22Rv1 (cell line): ENCODE data around the gene CLEC7A.

Experiments used
- CTCF ChIP-seq: fragments of 450-650 bp; IDR thresholded peaks from 2 replicates; pipeline ENCODE4 v1.5.1; 2017; ENCODE audit warnings: mild to moderate bottlenecking
- ZFX ChIP-seq: fragments of 450-650 bp; IDR thresholded peaks from 2 replicates; pipeline ENCODE4 v1.6.1; 2017; ENCODE audit warnings: antibody characterized with exemption, borderline replicate concordance

DNA sequence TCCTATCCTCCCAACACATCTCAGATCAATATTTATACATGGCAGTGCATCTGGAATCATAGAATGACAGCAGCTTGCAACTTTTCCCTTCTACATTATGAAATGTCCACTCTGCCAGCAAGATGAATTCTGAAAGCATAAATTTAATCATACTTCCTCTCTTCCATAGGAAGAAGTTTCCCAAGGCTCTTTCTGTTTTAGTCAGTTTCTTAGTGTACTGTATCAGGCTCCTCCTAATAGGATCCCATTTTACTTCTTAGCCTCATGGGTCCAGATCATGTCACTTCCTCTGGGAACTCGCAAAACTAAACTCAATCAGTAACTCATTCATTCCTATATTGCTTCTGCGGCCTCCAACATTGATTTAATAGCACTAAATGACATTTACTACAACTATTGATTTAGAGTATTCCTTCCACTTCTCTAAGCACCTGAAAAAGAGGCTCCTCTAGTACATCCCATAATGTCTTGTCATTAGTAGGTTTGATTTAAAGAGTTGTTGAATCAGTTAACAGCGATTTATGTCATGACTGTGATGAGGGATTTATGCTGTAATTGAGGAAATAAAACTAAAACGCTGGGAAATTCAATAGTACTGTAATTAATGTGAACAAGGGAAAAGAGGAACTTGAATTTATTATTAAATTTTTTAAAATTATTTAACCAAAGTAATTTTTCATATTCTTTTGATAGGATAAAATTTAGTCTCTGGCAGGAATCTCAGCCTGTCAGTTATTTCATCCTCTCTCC, 35.2 kb downstream of the CLEC7A start:
- TF ChIP-seq CTCF (no peak), ZFX (no peak)
